Keratinocyte (primary cell): ENCODE measurements around the gene NR1I3. TPM values are rescaled to one million over a fixed set of nuclear protein-coding genes. Genes with fewer than 3 reads are reported as not detected.

Experiments
- DNase-seq: peaks from one replicate; pipeline ENCODE4 v3.0.0-alpha.2; 2011; ENCODE audit warnings: low read depth, missing footprints, low spot score
- FAIRE-seq: peaks from 2 replicates; lab custom pipeline; 2011; peaks lifted over from hg19 to GRCh38; lab: Jason Lieb, UNC
- H2AFZ ChIP-seq: 2 replicates; pipeline ENCODE4 v1.6.0; 2012; ENCODE audit warnings: low read length, control low read depth, inconsistent platforms; ENCODE audit not compliant: control insufficient read depth
- H3K27ac ChIP-seq: 2 replicates; pipeline ENCODE4 v1.5.1; 2011; ENCODE audit warnings: low read length; ENCODE audit not compliant: control insufficient read depth, insufficient read depth
- H3K27me3 ChIP-seq: 3 replicates; pipeline ENCODE4 v1.6.0; 2011; ENCODE audit warnings: low read length; ENCODE audit not compliant: control insufficient read depth, insufficient read depth; ENCODE audit errors: extremely low read depth
- H3K36me3 ChIP-seq, 2 experiments: 2 replicates in 1 of 2; 3 replicates in 1 of 2; pipeline ENCODE4 v1.5.1; 2011; ENCODE audit warnings: low read length in 2 of 2, mild to moderate bottlenecking in 1 of 2; ENCODE audit not compliant: control insufficient read depth in 2 of 2, insufficient read depth in 2 of 2; ENCODE audit errors: extremely low read depth in 1 of 2
- H3K4me1 ChIP-seq: 3 replicates; pipeline ENCODE4 v1.5.1; 2011; ENCODE audit warnings: low read length; ENCODE audit not compliant: control insufficient read depth, insufficient read depth; ENCODE audit errors: extremely low read depth
- H3K4me2 ChIP-seq: 3 replicates; pipeline ENCODE4 v1.6.0; 2011; ENCODE audit warnings: low read depth, low read length; ENCODE audit not compliant: control insufficient read depth, insufficient read depth; ENCODE audit errors: extremely low read depth
- H3K4me3 ChIP-seq, 3 experiments: fragments of 200-600 bp in 1 of 3; sonication (generic) in 1 of 3; 2 replicates in 2 of 3; 3 replicates in 1 of 3; pipeline ENCODE4 v1.5.1; 2011 to 2016; ENCODE audit warnings: low read length in 3 of 3, mild to moderate bottlenecking in 3 of 3, control low read depth in 2 of 3, inconsistent platforms in 1 of 3, low read depth in 1 of 3, mixed read lengths in 1 of 3, mixed run types in 1 of 3, moderate library complexity in 1 of 3; ENCODE audit not compliant: control insufficient read depth in 2 of 3, insufficient read depth in 2 of 3; ENCODE audit errors: extremely low read depth in 1 of 3
- H3K79me2 ChIP-seq: 2 replicates; pipeline ENCODE4 v1.6.0; 2012; ENCODE audit warnings: low read length; ENCODE audit not compliant: control insufficient read depth, insufficient read depth
- H3K9ac ChIP-seq: 3 replicates; pipeline ENCODE4 v1.6.0; 2011; ENCODE audit warnings: low read length; ENCODE audit not compliant: control insufficient read depth, insufficient read depth; ENCODE audit errors: extremely low read depth
- H3K9me1 ChIP-seq: 3 replicates; pipeline ENCODE4 v1.6.0; 2011; ENCODE audit warnings: low read length; ENCODE audit not compliant: control insufficient read depth, insufficient read depth; ENCODE audit errors: extremely low read depth
- H3K9me3 ChIP-seq: 2 replicates; pipeline ENCODE4 v1.5.1; 2012; ENCODE audit warnings: low read depth, low read length; ENCODE audit not compliant: control insufficient read depth
- H4K20me1 ChIP-seq: 3 replicates; pipeline ENCODE4 v1.6.0; 2011; ENCODE audit warnings: low read length; ENCODE audit not compliant: control insufficient read depth, insufficient read depth; ENCODE audit errors: extremely low read depth
- EZH2 ChIP-seq: IDR thresholded peaks from one replicate; pipeline ENCODE4 v1.6.1; 2012; ENCODE audit warnings: inconsistent platforms, mild to moderate bottlenecking, low read length, moderate library complexity
- dilution Hi-C: fragments of 300-500 bp; cut with MboI; formaldehyde crosslinking; loops from one replicate; pipeline ENCODE4 v1.7.0; 2020; ENCODE audit warnings: low sequenced_read_pairs; ENCODE audit not compliant: extremely low pct_ligation_motif_present
- polyA plus RNA-seq, 5 experiments: library from polyadenylated mRNA; depleted of rRNA in 3 of 5; stranded (reverse) in 3 of 5; stranded (forward) in 1 of 5; unstranded in 1 of 5; fragments of >200 nt; gene quantifications; 1 replicate in 1 of 5; 2 replicates in 3 of 5; 3 replicates in 1 of 5; pipeline versions ENCODE4 v1.2.1 to v1.2.3, GENCODE V29; 2011 to 2012; ENCODE audit warnings: missing spikeins in 2 of 5, low read depth in 1 of 5, low replicate concordance in 1 of 5
- TF ChIP-seq, protein P1 (sequence below), 3 experiments: IDR thresholded peaks in 1 of 3; conservative IDR thresholded peaks in 1 of 3; optimal IDR thresholded peaks in 1 of 3; 2 replicates in 2 of 3; 3 replicates in 1 of 3; pipeline versions ENCODE3 to v1.5.1; 2011; ENCODE audit warnings: low read length in 3 of 3, mild to moderate bottlenecking in 3 of 3, moderate library complexity in 2 of 3, control low read depth in 1 of 3, inconsistent platforms in 1 of 3; ENCODE audit not compliant: insufficient read depth in 2 of 3; ENCODE audit errors: extremely low read depth in 1 of 3

NR1I3 gene
- polyA plus RNA-seq, 1 donor (not counting 4 experiments of a cell fraction or from before 2014, with no cell fraction given) = not detected

DNA sequence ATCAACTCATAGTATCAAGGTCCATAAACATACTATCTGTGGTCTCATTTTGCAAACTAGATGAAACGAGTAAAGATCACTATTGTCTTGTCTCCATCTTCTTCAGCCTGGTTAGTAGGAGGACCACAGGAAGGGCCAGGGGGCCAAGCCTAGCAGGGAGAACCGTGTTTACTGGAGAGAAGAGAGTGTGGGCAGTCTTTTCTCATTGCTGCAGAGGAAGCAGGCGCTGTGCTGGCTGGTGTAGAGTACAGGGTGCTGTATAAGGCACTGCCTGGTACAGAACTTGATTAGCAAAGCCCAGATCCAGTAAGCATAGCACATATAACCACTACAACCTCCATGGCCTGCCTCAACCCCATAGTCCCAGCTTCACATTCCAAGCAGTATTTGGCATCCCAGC, 50.7 kb downstream of the NR1I3 start:
- no peak overlapping the region for H2AFZ ChIP-seq
- H3K9me3 ChIP-seq = no peaks in the 10 kb centered on the region
- DNase-seq (no peak), FAIRE-seq (no peak)
- no peaks in the 10 kb centered on the region for H3K36me3 ChIP-seq
- H3K79me2 ChIP-seq = no peaks in the 10 kb centered on the region
- no peak overlapping the region for H3K4me3 ChIP-seq
- no peak overlapping the region for H3K9ac ChIP-seq
- no peak overlapping the region for H3K4me2 ChIP-seq
- no peaks in the 10 kb centered on the region for H3K27me3 ChIP-seq
- H4K20me1 ChIP-seq = no peaks in the 10 kb centered on the region
- dilution Hi-C loops = no loop called here
- H3K9me1 ChIP-seq = no peaks in the 10 kb centered on the region
- no peak overlapping the region for H3K27ac ChIP-seq
- TF ChIP-seq EZH2 = no peak
- TF ChIP-seq, protein P1, sequence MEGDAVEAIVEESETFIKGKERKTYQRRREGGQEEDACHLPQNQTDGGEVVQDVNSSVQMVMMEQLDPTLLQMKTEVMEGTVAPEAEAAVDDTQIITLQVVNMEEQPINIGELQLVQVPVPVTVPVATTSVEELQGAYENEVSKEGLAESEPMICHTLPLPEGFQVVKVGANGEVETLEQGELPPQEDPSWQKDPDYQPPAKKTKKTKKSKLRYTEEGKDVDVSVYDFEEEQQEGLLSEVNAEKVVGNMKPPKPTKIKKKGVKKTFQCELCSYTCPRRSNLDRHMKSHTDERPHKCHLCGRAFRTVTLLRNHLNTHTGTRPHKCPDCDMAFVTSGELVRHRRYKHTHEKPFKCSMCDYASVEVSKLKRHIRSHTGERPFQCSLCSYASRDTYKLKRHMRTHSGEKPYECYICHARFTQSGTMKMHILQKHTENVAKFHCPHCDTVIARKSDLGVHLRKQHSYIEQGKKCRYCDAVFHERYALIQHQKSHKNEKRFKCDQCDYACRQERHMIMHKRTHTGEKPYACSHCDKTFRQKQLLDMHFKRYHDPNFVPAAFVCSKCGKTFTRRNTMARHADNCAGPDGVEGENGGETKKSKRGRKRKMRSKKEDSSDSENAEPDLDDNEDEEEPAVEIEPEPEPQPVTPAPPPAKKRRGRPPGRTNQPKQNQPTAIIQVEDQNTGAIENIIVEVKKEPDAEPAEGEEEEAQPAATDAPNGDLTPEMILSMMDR (optimal IDR thresholded peaks at IDR 0.05 in 1 of 3, IDR thresholded peaks at IDR 0.05 in 1 of 3, conservative IDR thresholded peaks at IDR 0.05 in 1 of 3; ENCODE audit: extremely low read depth in 1 of 3, insufficient read depth in 2 of 3, low read length in 3 of 3) = no peak
- peaks cover 6% of the 10 kb centered on the region for H3K4me1 ChIP-seq

DNA sequence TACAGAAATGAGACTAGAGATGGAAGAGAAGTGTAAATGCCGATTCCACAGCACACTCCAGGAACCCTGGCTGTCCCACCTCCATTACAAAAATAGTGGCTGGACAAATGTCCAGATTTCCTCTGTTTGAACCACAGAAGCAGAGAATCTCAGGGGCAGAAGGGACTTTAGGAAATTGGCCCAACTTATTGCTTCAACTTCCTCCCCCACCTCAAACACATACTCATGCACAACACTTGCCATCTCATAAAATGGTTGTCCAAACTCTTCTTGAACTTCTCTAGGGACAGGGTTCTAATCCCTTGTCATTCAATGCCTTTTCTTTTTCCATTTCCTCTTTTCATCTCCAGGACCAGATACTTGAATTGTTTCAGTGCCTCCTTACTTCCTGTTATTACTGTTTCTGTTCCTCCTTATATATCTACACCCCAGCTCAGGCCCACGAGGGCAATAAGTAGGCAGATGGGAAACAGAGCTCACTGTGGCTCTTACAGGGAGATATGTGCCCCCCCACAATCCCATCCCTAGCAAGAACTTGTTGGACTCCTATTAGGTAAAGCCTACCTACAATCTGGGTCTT, 52.2 kb downstream of the NR1I3 start:
- Histone ChIP-seq H3K9me3 (no peaks in the 10 kb centered on the region), H3K4me3 (no peak overlapping the region), H3K36me3 (no peaks in the 10 kb centered on the region), H3K9ac (no peak overlapping the region), H2AFZ (no peak overlapping the region), H3K27ac (no peak overlapping the region), H3K79me2 (no peaks in the 10 kb centered on the region), H3K4me2 (no peak overlapping the region), H3K4me1 (peaks cover 13% of the 10 kb centered on the region), H3K27me3 (no peaks in the 10 kb centered on the region), H4K20me1 (no peaks in the 10 kb centered on the region), H3K9me1 (no peaks in the 10 kb centered on the region)
- FAIRE-seq = no peak
- dilution Hi-C loops = no loop called here
- no peak for TF ChIP-seq EZH2
- TF ChIP-seq, protein P1 (optimal IDR thresholded peaks at IDR 0.05 in 1 of 3, IDR thresholded peaks at IDR 0.05 in 1 of 3, conservative IDR thresholded peaks at IDR 0.05 in 1 of 3; ENCODE audit: extremely low read depth in 1 of 3, insufficient read depth in 2 of 3, low read length in 3 of 3) = no peak
- DNase-seq = no peak
